GM12878 (cell line): ENCODE data around the gene MCC.

Source experiments
- ATF3 ChIP-seq: IDR thresholded peaks from 2 replicates; pipeline ENCODE4 v1.6.1; 2011; ENCODE audit warnings: low read depth, mild to moderate bottlenecking, low read length, moderate library complexity, borderline replicate concordance; ENCODE audit errors: extremely low read depth
- BRCA1 ChIP-seq: IDR thresholded peaks from 2 replicates; pipeline ENCODE4 v1.6.1; 2011; ENCODE audit warnings: low read depth, low read length, improper control_type of control experiment
- EZH2 ChIP-seq: IDR thresholded peaks from 2 replicates; pipeline ENCODE4 v1.6.1; 2012; ENCODE audit warnings: low read depth, mild to moderate bottlenecking, control low read depth, inconsistent platforms, low read length, borderline replicate concordance; ENCODE audit not compliant: control insufficient read depth
- POLR2A ChIP-seq: IDR thresholded peaks from 2 replicates; pipeline ENCODE4 v1.6.1; 2011; ENCODE audit warnings: low read depth, mild to moderate bottlenecking, low read length
- SREBF2 ChIP-seq: IDR thresholded peaks from 2 replicates; pipeline ENCODE4 v1.6.1; 2012; ENCODE audit warnings: mild to moderate bottlenecking, low read length
- ZBED1 ChIP-seq: IDR thresholded peaks from 2 replicates; pipeline ENCODE4 v1.6.1; 2016; ENCODE audit warnings: borderline replicate concordance
- ZNF384 ChIP-seq: IDR thresholded peaks from 2 replicates; pipeline ENCODE4 v1.6.1; 2012; ENCODE audit warnings: low read depth, mild to moderate bottlenecking, low read length, improper control_type of control experiment, borderline replicate concordance
- TF ChIP-seq, protein P1 (sequence below): fragments of 450-650 bp; IDR thresholded peaks from 2 replicates; pipeline ENCODE4 v1.6.1; 2017; ENCODE audit warnings: mild to moderate bottlenecking
- TF ChIP-seq, protein P2 (sequence below), 3 experiments: IDR thresholded peaks in 2 of 3; conservative IDR thresholded peaks in 1 of 3; 2 replicates each; pipeline ENCODE4 v1.5.1; 2011; ENCODE audit warnings: low read depth in 3 of 3, low read length in 3 of 3, mild to moderate bottlenecking in 3 of 3, control low read depth in 2 of 3, moderate library complexity in 2 of 3, inconsistent platforms in 1 of 3, mixed read lengths in 1 of 3; ENCODE audit not compliant: control insufficient read depth in 2 of 3, insufficient read depth in 1 of 3; ENCODE audit errors: extremely low read depth in 1 of 3

- TF ChIP-seq, protein P1, sequence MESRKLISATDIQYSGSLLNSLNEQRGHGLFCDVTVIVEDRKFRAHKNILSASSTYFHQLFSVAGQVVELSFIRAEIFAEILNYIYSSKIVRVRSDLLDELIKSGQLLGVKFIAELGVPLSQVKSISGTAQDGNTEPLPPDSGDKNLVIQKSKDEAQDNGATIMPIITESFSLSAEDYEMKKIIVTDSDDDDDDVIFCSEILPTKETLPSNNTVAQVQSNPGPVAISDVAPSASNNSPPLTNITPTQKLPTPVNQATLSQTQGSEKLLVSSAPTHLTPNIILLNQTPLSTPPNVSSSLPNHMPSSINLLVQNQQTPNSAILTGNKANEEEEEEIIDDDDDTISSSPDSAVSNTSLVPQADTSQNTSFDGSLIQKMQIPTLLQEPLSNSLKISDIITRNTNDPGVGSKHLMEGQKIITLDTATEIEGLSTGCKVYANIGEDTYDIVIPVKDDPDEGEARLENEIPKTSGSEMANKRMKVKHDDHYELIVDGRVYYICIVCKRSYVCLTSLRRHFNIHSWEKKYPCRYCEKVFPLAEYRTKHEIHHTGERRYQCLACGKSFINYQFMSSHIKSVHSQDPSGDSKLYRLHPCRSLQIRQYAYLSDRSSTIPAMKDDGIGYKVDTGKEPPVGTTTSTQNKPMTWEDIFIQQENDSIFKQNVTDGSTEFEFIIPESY, result no peak
- TF ChIP-seq BRCA1, result no peak
- TF ChIP-seq ZNF384, result no peak
- no peak for TF ChIP-seq EZH2
- TF ChIP-seq, protein P2, sequence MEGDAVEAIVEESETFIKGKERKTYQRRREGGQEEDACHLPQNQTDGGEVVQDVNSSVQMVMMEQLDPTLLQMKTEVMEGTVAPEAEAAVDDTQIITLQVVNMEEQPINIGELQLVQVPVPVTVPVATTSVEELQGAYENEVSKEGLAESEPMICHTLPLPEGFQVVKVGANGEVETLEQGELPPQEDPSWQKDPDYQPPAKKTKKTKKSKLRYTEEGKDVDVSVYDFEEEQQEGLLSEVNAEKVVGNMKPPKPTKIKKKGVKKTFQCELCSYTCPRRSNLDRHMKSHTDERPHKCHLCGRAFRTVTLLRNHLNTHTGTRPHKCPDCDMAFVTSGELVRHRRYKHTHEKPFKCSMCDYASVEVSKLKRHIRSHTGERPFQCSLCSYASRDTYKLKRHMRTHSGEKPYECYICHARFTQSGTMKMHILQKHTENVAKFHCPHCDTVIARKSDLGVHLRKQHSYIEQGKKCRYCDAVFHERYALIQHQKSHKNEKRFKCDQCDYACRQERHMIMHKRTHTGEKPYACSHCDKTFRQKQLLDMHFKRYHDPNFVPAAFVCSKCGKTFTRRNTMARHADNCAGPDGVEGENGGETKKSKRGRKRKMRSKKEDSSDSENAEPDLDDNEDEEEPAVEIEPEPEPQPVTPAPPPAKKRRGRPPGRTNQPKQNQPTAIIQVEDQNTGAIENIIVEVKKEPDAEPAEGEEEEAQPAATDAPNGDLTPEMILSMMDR (IDR thresholded peaks at IDR 0.05 in 2 of 3, conservative IDR thresholded peaks at IDR 0.05 in 1 of 3; ENCODE audit: control insufficient read depth in 2 of 3, extremely low read depth in 1 of 3, insufficient read depth in 1 of 3, low read depth in 3 of 3, low read length in 3 of 3), result no peak
- TF ChIP-seq POLR2A, result no peak
- TF ChIP-seq SREBF2, result no peak
- no peak for TF ChIP-seq ZBED1
- no peak for TF ChIP-seq ATF3
These were observed 123.8 kb downstream of the MCC start for GRCh38 chr5:113364466-113364865.
